Activated CD8-positive, alpha-beta T cell treated with anti-CD3 and anti-CD28 coated beads for 36 hours (primary cell): ENCODE data around the gene CCDC33. TPM values are rescaled to one million over a fixed set of nuclear protein-coding genes. Genes with fewer than 3 reads are reported as not detected.
"Not testable (repeated sequence)": the region's sequence is repeated elsewhere in the genome, so short reads cannot be mapped to it uniquely, and the experiment has no call there.

Experiments used
- ATAC-seq: fragments of 200-7000 bp; cut with Tn5 transposase; one replicate; pipeline ENCODE4 v1.10.0; 2021; ENCODE audit warnings: mild to moderate bottlenecking, moderate library complexity
- CTCF ChIA-PET: fragments of 350-600 bp; sonication (Branson Sonifier 250); formaldehyde crosslinking; loops from one replicate; lab custom pipeline; 2021; ENCODE audit warnings: antibody characterized with exemption; lab: Charles Lee
- POLR2A ChIA-PET: fragments of 350-600 bp; sonication (Branson Sonifier 250); formaldehyde crosslinking; loops from one replicate; lab custom pipeline; 2021; ENCODE audit warnings: antibody characterized with exemption; lab: Charles Lee
- DNase-seq: peaks from one replicate; pipeline ENCODE4 v3.0.0-alpha.2; 2020
- H3K27ac Mint-ChIP-seq: one replicate; pipeline ENCODE4 v1.8.0; 2021; ENCODE audit warnings: mild to moderate bottlenecking, mixed read lengths
- H3K27me3 Mint-ChIP-seq: one replicate; pipeline ENCODE4 v1.8.0; 2021; ENCODE audit warnings: mixed read lengths
- H3K36me3 Mint-ChIP-seq: one replicate; pipeline ENCODE4 v1.8.0; 2021; ENCODE audit warnings: low read depth, mixed read lengths
- H3K4me1 Mint-ChIP-seq: one replicate; pipeline ENCODE4 v1.8.0; 2021; ENCODE audit warnings: low read depth, mixed read lengths
- H3K4me3 Mint-ChIP-seq: one replicate; pipeline ENCODE4 v1.8.0; 2021; ENCODE audit warnings: mild to moderate bottlenecking, moderate library complexity, mixed read lengths
- H3K9me3 Mint-ChIP-seq: one replicate; pipeline ENCODE4 v1.8.0; 2021; ENCODE audit warnings: mixed read lengths
- CTCF ChIP-seq: fragments of 200-600 bp; IDR thresholded peaks from one replicate; pipeline ENCODE4 v1.8.0; 2022; ENCODE audit warnings: antibody characterized with exemption, mild to moderate bottlenecking
- intact Hi-C: fragments of 100-400 bp; cut with micrococcal nuclease; formaldehyde crosslinking; loops from one replicate; pipeline ENCODE4 v1.10.0; 2022
- total RNA-seq, 2 experiments: library from RNA; stranded (reverse); gene quantifications; one replicate each; pipeline ENCODE4 v1.2.3, GENCODE V29; 2021

The CCDC33 gene
- total RNA-seq, 2 experiments from 2014 or later: 0.16 to 0.38 TPM

GRCh38 chr15:74349241-74349778 lies 113.2 kb downstream of the CCDC33 start:
- Mint-ChIP-seq H3K27me3 (peaks cover 3% of the 10 kb centered on the region), H3K27ac (no peak overlapping the region), H3K4me1 (peaks cover 11% of the 10 kb centered on the region), H3K9me3 (peaks cover 3% of the 10 kb centered on the region), H3K4me3 (no peak overlapping the region), H3K36me3 (no peaks in the 10 kb centered on the region)
- ChIA-PET CTCF (no interaction called here), POLR2A (no interaction called here)
- DNase-seq (no peak), ATAC-seq (no peak)
- TF ChIP-seq CTCF: no peak
- intact Hi-C loops: no loop called here

GRCh38 chr15:74350295-74351275 lies 114.5 kb downstream of the CCDC33 start:
- ATAC-seq (no peak), DNase-seq (no peak)
- peaks cover 3% of the 10 kb centered on the region for H3K27me3 Mint-ChIP-seq
- no peak overlapping the region for H3K4me3 Mint-ChIP-seq
- no peak for TF ChIP-seq CTCF
- POLR2A ChIA-PET: no interaction called here
- H3K4me1 Mint-ChIP-seq: peaks cover 3% of the 10 kb centered on the region
- CTCF ChIA-PET: no interaction called here
- no peaks in the 10 kb centered on the region for H3K36me3 Mint-ChIP-seq
- no peak overlapping the region for H3K27ac Mint-ChIP-seq
- intact Hi-C loops: no loop called here
- peaks cover 7% of the 10 kb centered on the region for H3K9me3 Mint-ChIP-seq

- Mint-ChIP-seq H3K4me3 (no peak overlapping the region), H3K27me3 (peaks cover 3% of the 10 kb centered on the region), H3K9me3 (peaks cover 7% of the 10 kb centered on the region), H3K4me1 (no peaks in the 10 kb centered on the region), H3K27ac (no peak overlapping the region), H3K36me3 (no peaks in the 10 kb centered on the region)
- DNase-seq: no peak
- CTCF ChIA-PET: no interaction called here
- no peak for TF ChIP-seq CTCF
- intact Hi-C loops: no loop called here
- POLR2A ChIA-PET: no interaction called here
- no peak for ATAC-seq
These were observed 115.5 kb downstream of the CCDC33 start for GRCh38 chr15:74351670-74352069.

GRCh38 chr15:74352393-74352910 lies 116.3 kb downstream of the CCDC33 start:
- intact Hi-C loops: no loop called here
- no peak for TF ChIP-seq CTCF
- Mint-ChIP-seq H3K9me3 (peaks cover 7% of the 10 kb centered on the region), H3K4me1 (no peaks in the 10 kb centered on the region), H3K4me3 (no peak overlapping the region), H3K36me3 (no peaks in the 10 kb centered on the region), H3K27ac (no peak overlapping the region), H3K27me3 (peaks cover 3% of the 10 kb centered on the region)
- POLR2A ChIA-PET: no interaction called here
- DNase-seq: no peak
- CTCF ChIA-PET: no interaction called here
- no peak for ATAC-seq

- intact Hi-C loops, DNase-seq, H3K9me3 Mint-ChIP-seq, POLR2A ChIA-PET, ATAC-seq, H3K27ac Mint-ChIP-seq, H3K4me3 Mint-ChIP-seq, H3K27me3 Mint-ChIP-seq, CTCF ChIA-PET, H3K4me1 Mint-ChIP-seq, H3K36me3 Mint-ChIP-seq: not testable (repeated sequence)
These were observed 117.9 kb downstream of the CCDC33 start for GRCh38 chr15:74353992-74354391.

GRCh38 chr15:74356050-74356449 lies 119.9 kb downstream of the CCDC33 start:
- intact Hi-C loops, POLR2A ChIA-PET, H3K4me3 Mint-ChIP-seq, H3K36me3 Mint-ChIP-seq, H3K4me1 Mint-ChIP-seq, ATAC-seq, H3K27ac Mint-ChIP-seq, CTCF ChIA-PET, H3K9me3 Mint-ChIP-seq, DNase-seq, H3K27me3 Mint-ChIP-seq: not testable (repeated sequence)

GRCh38 chr15:74357514-74357913 lies 121.4 kb downstream of the CCDC33 start:
- H3K4me3 Mint-ChIP-seq, H3K27ac Mint-ChIP-seq, ATAC-seq, intact Hi-C loops, H3K36me3 Mint-ChIP-seq, H3K9me3 Mint-ChIP-seq, H3K4me1 Mint-ChIP-seq, H3K27me3 Mint-ChIP-seq, CTCF ChIA-PET, POLR2A ChIA-PET, DNase-seq: not testable (repeated sequence)

- H3K27me3 Mint-ChIP-seq, CTCF ChIA-PET, H3K36me3 Mint-ChIP-seq, H3K27ac Mint-ChIP-seq, ATAC-seq, H3K4me3 Mint-ChIP-seq, H3K4me1 Mint-ChIP-seq, H3K9me3 Mint-ChIP-seq, intact Hi-C loops, DNase-seq: not testable (repeated sequence)
- POLR2A ChIA-PET: interaction anchor here (0.6 kb wide), 1 partner anchor 363 kb away, joined by 3 read pairs; no protein-coding TSS in a partner anchor
These were observed 123.2 kb downstream of the CCDC33 start for GRCh38 chr15:74359376-74359775.
